ENCODE data around the gene LTBP1. TPM values are rescaled to one million over a fixed set of nuclear protein-coding genes. Genes with fewer than 3 reads are reported as not detected.

LTBP1 gene
- total and polyA plus RNA-seq, 2 experiments from 2014 or later = 35.6 to 68.9 TPM

DNA sequence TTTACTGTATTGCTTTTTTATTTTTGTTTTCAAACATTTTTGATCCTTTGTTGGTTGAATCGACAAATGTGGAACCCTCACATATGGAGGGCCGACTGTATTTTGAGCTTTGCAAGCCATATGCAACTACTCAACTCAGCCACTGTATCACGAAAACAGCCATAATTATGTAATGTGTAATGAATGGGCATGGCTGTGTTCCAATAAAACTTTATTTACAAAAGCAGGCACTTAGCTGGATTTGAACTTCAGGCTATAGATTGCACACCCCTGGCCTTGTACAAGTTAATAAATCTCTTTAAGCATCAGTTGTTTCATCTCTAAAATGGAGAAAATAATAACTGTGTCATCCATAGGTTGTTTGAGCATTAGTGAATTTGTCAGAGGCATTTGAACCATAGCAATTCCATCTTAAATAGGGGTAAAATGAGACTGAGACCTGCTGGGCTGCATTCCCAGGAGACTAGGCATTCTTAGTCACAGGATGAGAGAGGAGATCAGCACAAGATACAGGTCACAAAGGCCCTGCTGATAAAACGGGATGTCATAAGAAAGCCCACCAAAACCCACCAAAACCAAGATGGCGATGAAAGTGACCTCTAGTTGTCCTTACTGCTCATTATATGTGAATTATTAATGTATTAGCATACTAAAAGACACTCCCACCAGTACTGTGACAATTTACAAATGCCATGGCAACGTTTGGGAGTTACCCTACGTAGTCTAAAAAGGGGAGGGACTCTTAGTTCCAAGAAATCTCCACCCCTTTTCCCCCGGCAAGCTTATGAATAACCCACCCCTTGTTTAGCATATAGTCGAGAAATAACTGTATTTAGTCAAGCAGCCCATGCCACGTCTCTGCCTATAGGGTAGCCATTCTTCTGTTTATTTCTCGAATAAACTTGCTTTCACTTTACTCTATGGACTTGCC lies 13.7 kb upstream of the LTBP1 start:
- Histone ChIP-seq H3K4me2 (no peak overlapping the region), H3K9me3 (ENCODE audit: low read depth) (no peaks in the 10 kb centered on the region), H3K9me2 (replicated peaks; ENCODE audit: insufficient read depth) (no peaks in the 10 kb centered on the region), H3K79me2 (no peaks in the 10 kb centered on the region), H4K20me1 (ENCODE audit: insufficient read depth, poor library complexity, severe bottlenecking) (no peaks in the 10 kb centered on the region), H2AFZ (no peak overlapping the region), H3K4me3 (no peak overlapping the region), H3K4me1 (ENCODE audit: insufficient read depth) (peaks cover 4% of the 10 kb centered on the region), H3K27me3 (no peaks in the 10 kb centered on the region), H3K36me3 (replicated peaks; ENCODE audit: insufficient read depth, low read depth) (no peaks in the 10 kb centered on the region), H3K27ac (no peak overlapping the region)
- WGBS (ENCODE audit: low lambda C conversion rate, missing lambda C conversion rate) = 88% methylated on average over 11 of the region's 11 CpGs
- DNase-seq (ENCODE audit: low spot score) = no peak
- TF ChIP-seq EZH2 (IDR thresholded peaks at IDR 0.05; ENCODE audit: borderline replicate concordance) (no peak), EZH2phosphoT487 (IDR thresholded peaks at IDR 0.05; ENCODE audit: low read depth, severe bottlenecking, unreplicated experiment) (no peak)
- TF ChIP-seq, protein P1, sequence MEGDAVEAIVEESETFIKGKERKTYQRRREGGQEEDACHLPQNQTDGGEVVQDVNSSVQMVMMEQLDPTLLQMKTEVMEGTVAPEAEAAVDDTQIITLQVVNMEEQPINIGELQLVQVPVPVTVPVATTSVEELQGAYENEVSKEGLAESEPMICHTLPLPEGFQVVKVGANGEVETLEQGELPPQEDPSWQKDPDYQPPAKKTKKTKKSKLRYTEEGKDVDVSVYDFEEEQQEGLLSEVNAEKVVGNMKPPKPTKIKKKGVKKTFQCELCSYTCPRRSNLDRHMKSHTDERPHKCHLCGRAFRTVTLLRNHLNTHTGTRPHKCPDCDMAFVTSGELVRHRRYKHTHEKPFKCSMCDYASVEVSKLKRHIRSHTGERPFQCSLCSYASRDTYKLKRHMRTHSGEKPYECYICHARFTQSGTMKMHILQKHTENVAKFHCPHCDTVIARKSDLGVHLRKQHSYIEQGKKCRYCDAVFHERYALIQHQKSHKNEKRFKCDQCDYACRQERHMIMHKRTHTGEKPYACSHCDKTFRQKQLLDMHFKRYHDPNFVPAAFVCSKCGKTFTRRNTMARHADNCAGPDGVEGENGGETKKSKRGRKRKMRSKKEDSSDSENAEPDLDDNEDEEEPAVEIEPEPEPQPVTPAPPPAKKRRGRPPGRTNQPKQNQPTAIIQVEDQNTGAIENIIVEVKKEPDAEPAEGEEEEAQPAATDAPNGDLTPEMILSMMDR (IDR thresholded peaks at IDR 0.05; ENCODE audit: poor library complexity) = no peak

DNA sequence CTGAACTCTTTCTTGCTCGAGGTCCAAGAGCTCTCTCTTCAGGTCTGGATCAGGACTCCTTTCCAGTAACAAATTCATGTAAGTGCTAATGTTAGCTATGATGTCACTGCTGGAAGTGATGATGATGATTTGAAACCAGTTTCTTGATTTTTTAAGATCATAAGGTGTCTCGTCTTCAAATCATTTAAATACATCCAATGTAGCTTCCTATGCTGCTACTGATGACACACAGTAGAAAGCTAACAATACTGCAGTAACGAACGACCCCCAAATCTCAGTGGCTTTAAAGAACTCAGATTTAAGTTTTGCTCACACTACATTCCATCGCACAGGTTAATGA lies 13.0 kb upstream of the LTBP1 start:
- 94% methylated on average over 5 of the region's 5 CpGs for WGBS (ENCODE audit: low lambda C conversion rate, missing lambda C conversion rate)

DNA sequence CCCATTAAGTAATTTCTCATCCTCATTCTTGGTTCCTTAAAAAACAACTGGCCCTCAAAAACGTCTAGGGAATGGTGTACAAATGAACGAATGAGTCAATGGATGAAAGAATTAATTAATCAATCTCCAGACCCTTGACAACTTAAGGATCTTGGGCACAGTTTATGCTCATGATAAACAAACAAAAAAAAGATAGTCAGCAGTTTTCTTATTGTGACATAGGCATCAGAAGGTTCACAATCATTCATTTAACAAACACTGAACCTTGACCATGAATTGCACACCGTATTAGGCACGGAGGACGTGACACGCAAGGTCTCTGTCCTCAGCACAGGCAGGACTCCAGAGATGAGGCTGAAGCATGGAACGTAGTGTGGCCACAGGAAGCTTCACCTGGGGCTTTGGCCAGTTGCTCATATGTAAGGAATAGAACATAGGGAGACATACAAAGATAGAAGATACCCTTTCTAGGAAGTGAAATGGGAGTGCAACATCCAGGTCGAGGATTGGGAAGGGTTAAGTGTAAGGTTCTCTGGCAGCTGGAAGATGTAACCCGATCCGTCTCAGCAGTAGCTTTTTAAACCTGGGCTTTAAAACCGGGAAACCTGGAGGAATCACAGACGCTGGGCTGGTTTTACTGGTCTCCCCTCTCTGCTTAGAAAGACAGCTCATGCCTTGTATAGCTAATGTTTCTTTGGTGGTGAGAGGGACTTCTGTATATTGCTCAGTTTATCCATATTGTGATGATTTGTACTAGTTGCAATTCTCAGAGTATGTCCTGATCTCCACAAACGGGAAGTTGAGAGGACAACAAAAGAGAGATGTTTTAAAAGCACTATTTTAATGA lies 8.9 kb upstream of the LTBP1 start:
- Histone ChIP-seq H3K4me3 (no peak overlapping the region), H2AFZ (no peak overlapping the region), H3K79me2 (no peaks in the 10 kb centered on the region), H3K36me3 (replicated peaks; ENCODE audit: insufficient read depth, low read depth) (no peaks in the 10 kb centered on the region), H3K27me3 (no peaks in the 10 kb centered on the region), H3K9me2 (replicated peaks; ENCODE audit: insufficient read depth) (no peaks in the 10 kb centered on the region), H3K4me2 (peak overlapping the region; percentile 47), H3K9me3 (ENCODE audit: low read depth) (no peaks in the 10 kb centered on the region), H3K27ac (peak overlapping the region; percentile 21), H4K20me1 (ENCODE audit: insufficient read depth, poor library complexity, severe bottlenecking) (no peaks in the 10 kb centered on the region), H3K4me1 (ENCODE audit: insufficient read depth) (peaks cover 11% of the 10 kb centered on the region)
- WGBS (ENCODE audit: low lambda C conversion rate, missing lambda C conversion rate) = 47% methylated on average over 13 of the region's 13 CpGs
- TF ChIP-seq EZH2phosphoT487 (IDR thresholded peaks at IDR 0.05; ENCODE audit: low read depth, severe bottlenecking, unreplicated experiment) (no peak), EZH2 (IDR thresholded peaks at IDR 0.05; ENCODE audit: borderline replicate concordance) (no peak)
- TF ChIP-seq, protein P1 (IDR thresholded peaks at IDR 0.05; ENCODE audit: poor library complexity) = no peak
- peak; percentile 64 for DNase-seq (ENCODE audit: low spot score)

More for the DNA sequence above, 13.0 kb upstream of the LTBP1 start:
- Histone ChIP-seq H3K9me3 (ENCODE audit: low read depth) (no peaks in the 10 kb centered on the region), H4K20me1 (ENCODE audit: insufficient read depth, poor library complexity, severe bottlenecking) (no peaks in the 10 kb centered on the region), H3K4me3 (no peak overlapping the region), H3K27me3 (no peaks in the 10 kb centered on the region), H3K36me3 (replicated peaks; ENCODE audit: insufficient read depth, low read depth) (no peaks in the 10 kb centered on the region), H3K79me2 (no peaks in the 10 kb centered on the region), H3K27ac (no peak overlapping the region), H3K4me1 (ENCODE audit: insufficient read depth) (peaks cover 10% of the 10 kb centered on the region), H3K4me2 (no peak overlapping the region), H3K9me2 (replicated peaks; ENCODE audit: insufficient read depth) (no peaks in the 10 kb centered on the region), H2AFZ (no peak overlapping the region)
- TF ChIP-seq EZH2phosphoT487 (IDR thresholded peaks at IDR 0.05; ENCODE audit: low read depth, severe bottlenecking, unreplicated experiment) (no peak), EZH2 (IDR thresholded peaks at IDR 0.05; ENCODE audit: borderline replicate concordance) (no peak)
- TF ChIP-seq, protein P1 (IDR thresholded peaks at IDR 0.05; ENCODE audit: poor library complexity) = no peak
- no peak for DNase-seq (ENCODE audit: low spot score)

Measured in hepatocyte (in vitro differentiated cells).